Uterus (tissue), 2 donors: ENCODE measurements around the gene VEPH1.

ENCODE experiments used
- CTCF ChIP-seq, 4 experiments: fragments of 200-600 bp in 2 of 4; fragments of 450-650 bp in 2 of 4; sonication (generic) in 2 of 4; IDR thresholded peaks; one replicate each; pipeline ENCODE4 v1.5.1; 2016 to 2019; ENCODE audit warnings: antibody characterized with exemption in 4 of 4, mild to moderate bottlenecking in 2 of 4, moderate library complexity in 1 of 4
- POLR2A ChIP-seq, 2 donors: fragments of 450-650 bp; IDR thresholded peaks; one replicate each; pipeline ENCODE4 v1.6.1; 2016; ENCODE audit warnings: antibody characterized with exemption in 2 of 2, mild to moderate bottlenecking in 1 of 2, moderate library complexity in 1 of 2

- TF ChIP-seq CTCF (IDR thresholded peaks at IDR 0.05) (no peak), POLR2A (IDR thresholded peaks at IDR 0.05) (no peak)
Measured at GRCh38 chr3:157427901-157428300, 75.3 kb downstream of the VEPH1 start.
